Trophoblast cell (in vitro differentiated cells and primary cell): Measurements from ENCODE around the gene AMMECR1.

Source experiments
- DNase-seq, 2 donors: peaks; one replicate each; pipeline ENCODE4 v3.0.0-alpha.2; 2016
- H2AFZ ChIP-seq: 2 replicates; pipeline ENCODE4 v1.6.1; 2013; ENCODE audit warnings: low read length, moderate library complexity, mild to moderate bottlenecking; ENCODE audit not compliant: insufficient read depth, poor library complexity
- H2AK5ac ChIP-seq: 2 replicates; pipeline ENCODE4 v1.6.1; 2013; ENCODE audit warnings: mild to moderate bottlenecking, low read length
- H2BK120ac ChIP-seq: 2 replicates; pipeline ENCODE4 v1.6.1; 2013; ENCODE audit warnings: low read length, mild to moderate bottlenecking, moderate library complexity; ENCODE audit not compliant: insufficient read depth, poor library complexity
- H2BK12ac ChIP-seq: 2 replicates; pipeline ENCODE4 v1.6.1; 2013; ENCODE audit warnings: mild to moderate bottlenecking, low read length, moderate library complexity
- H2BK5ac ChIP-seq: 2 replicates; pipeline ENCODE4 v1.6.1; 2013; ENCODE audit warnings: low read length, low read depth, moderate library complexity, mild to moderate bottlenecking; ENCODE audit not compliant: poor library complexity
- H3K14ac ChIP-seq: 2 replicates; pipeline ENCODE4 v1.6.1; 2013; ENCODE audit warnings: mild to moderate bottlenecking, low read length
- H3K18ac ChIP-seq: 2 replicates; pipeline ENCODE4 v1.6.1; 2013; ENCODE audit warnings: mild to moderate bottlenecking, low read length
- H3K23ac ChIP-seq: 2 replicates; pipeline ENCODE4 v1.6.1; 2013; ENCODE audit warnings: low read length
- H3K27ac ChIP-seq: 2 replicates; pipeline ENCODE4 v1.5.1; 2013; ENCODE audit warnings: low read depth, mild to moderate bottlenecking, inconsistent platforms, low read length, moderate library complexity
- H3K27me3 ChIP-seq: 2 replicates; pipeline ENCODE4 v1.6.1; 2013; ENCODE audit warnings: inconsistent platforms, mild to moderate bottlenecking, low read length, moderate library complexity; ENCODE audit not compliant: insufficient read depth
- H3K36me3 ChIP-seq, 2 experiments: 1 replicate in 1 of 2; 2 replicates in 1 of 2; pipeline ENCODE4 v1.6.1; 2013; ENCODE audit warnings: low read length in 2 of 2, mild to moderate bottlenecking in 2 of 2, moderate library complexity in 1 of 2; ENCODE audit not compliant: insufficient read depth in 2 of 2, control insufficient read depth in 1 of 2
- H3K4ac ChIP-seq: 2 replicates; pipeline ENCODE4 v1.6.1; 2013; ENCODE audit warnings: low read depth, mild to moderate bottlenecking, low read length, moderate library complexity
- H3K4me1 ChIP-seq, 2 experiments: 1 replicate in 1 of 2; 2 replicates in 1 of 2; pipeline ENCODE4 v1.6.1; 2013; ENCODE audit warnings: low read length in 2 of 2, mild to moderate bottlenecking in 2 of 2, moderate library complexity in 1 of 2; ENCODE audit not compliant: insufficient read depth in 2 of 2, control insufficient read depth in 1 of 2
- H3K4me2 ChIP-seq: 2 replicates; pipeline ENCODE4 v1.6.1; 2013; ENCODE audit warnings: inconsistent platforms, mild to moderate bottlenecking, low read length, moderate library complexity
- H3K4me3 ChIP-seq: 2 replicates; pipeline ENCODE4 v1.5.1; 2013; ENCODE audit warnings: mild to moderate bottlenecking, low read depth, low read length, inconsistent platforms
- H3K79me1 ChIP-seq: one replicate; pipeline ENCODE4 v1.6.1; 2013; ENCODE audit warnings: low read length
- H3K79me2 ChIP-seq: 2 replicates; pipeline ENCODE4 v1.6.1; 2013; ENCODE audit warnings: low read length, mild to moderate bottlenecking; ENCODE audit not compliant: control insufficient read depth, insufficient read depth, poor library complexity
- H3K9ac ChIP-seq: 2 replicates; pipeline ENCODE4 v1.6.1; 2013; ENCODE audit warnings: mild to moderate bottlenecking, low read length
- H3K9me3 ChIP-seq: 2 replicates; pipeline ENCODE4 v1.6.1; 2013; ENCODE audit warnings: low read depth, mild to moderate bottlenecking, control low read depth, inconsistent platforms, low read length; ENCODE audit not compliant: insufficient read depth
- H4K12ac ChIP-seq: 2 replicates; pipeline ENCODE4 v1.6.1; 2013; ENCODE audit warnings: low read depth, mild to moderate bottlenecking, low read length, moderate library complexity
- H4K8ac ChIP-seq: 2 replicates; pipeline ENCODE4 v1.6.1; 2013; ENCODE audit warnings: low read depth, mild to moderate bottlenecking, low read length, moderate library complexity
- H4K91ac ChIP-seq: one replicate; pipeline ENCODE4 v1.6.1; 2013; ENCODE audit warnings: low read depth, mild to moderate bottlenecking, low read length, moderate library complexity
- WGBS: extraction: QIAGEN DNeasy Blood & Tissue Kit; methylation state at CpG from one replicate; pipeline ENCODE4 v1.1.7; 2013; ENCODE audit warnings: missing lambda C conversion rate; ENCODE audit not compliant: insufficient read length, insufficient coverage; ENCODE audit errors: extremely low coverage; 5-methylcytosine and 5-hydroxymethylcytosine counted together

The AMMECR1 gene

GRCh38 chrX:110208092-110208491 is 109.8 kb downstream of the AMMECR1 start:
- Histone ChIP-seq H2AK5ac (no peak overlapping the region), H2AFZ (no peak overlapping the region), H3K9ac (no peak overlapping the region), H4K8ac (no peak overlapping the region), H3K23ac (no peak overlapping the region), H3K4me2 (no peak overlapping the region), H3K18ac (no peak overlapping the region), H3K36me3 (no peaks in the 10 kb centered on the region), H3K4me1 (peaks cover 0 to 3% of the 10 kb centered on the region in 2 experiments), H3K4ac (no peak overlapping the region), H2BK12ac (no peak overlapping the region), H3K27ac (no peak overlapping the region), H3K79me1 (no peaks in the 10 kb centered on the region), H2BK5ac (no peak overlapping the region), H3K14ac (no peak overlapping the region), H3K79me2 (no peaks in the 10 kb centered on the region), H3K9me3 (no peaks in the 10 kb centered on the region), H2BK120ac (no peak overlapping the region), H3K4me3 (no peak overlapping the region), H4K12ac (no peak overlapping the region), H4K91ac (no peak overlapping the region), H3K27me3 (no peaks in the 10 kb centered on the region)
- WGBS, result no CpG with 5 or more reads among the region's 2 CpGs
- no peak for DNase-seq

DNA sequence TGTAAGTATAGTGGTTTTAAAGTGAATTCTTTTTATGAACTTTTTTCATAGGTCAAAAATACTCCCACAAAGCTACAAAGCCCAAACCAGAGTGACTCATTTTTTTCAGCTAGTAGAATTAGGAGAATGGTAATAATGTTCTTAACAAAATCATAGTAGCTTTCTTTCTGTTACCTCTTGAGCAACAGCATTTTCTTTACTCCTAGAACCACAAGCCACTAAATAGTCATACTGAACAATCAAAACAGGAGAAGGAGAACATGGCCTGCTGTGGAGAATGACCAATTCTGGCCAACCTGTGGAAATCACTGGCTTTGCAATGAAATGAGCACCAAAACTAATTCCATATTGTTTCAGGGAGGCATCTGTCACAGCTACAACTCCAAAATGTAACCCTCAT is 112.9 kb downstream of the AMMECR1 start:
- no peak overlapping the region for H3K9ac ChIP-seq
- H3K79me1 ChIP-seq, result no peaks in the 10 kb centered on the region
- no peak overlapping the region for H4K12ac ChIP-seq
- no peak overlapping the region for H3K4me2 ChIP-seq
- no peak overlapping the region for H2BK12ac ChIP-seq
- H3K79me2 ChIP-seq, result no peaks in the 10 kb centered on the region
- H2AFZ ChIP-seq, result no peak overlapping the region
- H3K14ac ChIP-seq, result no peak overlapping the region
- no peaks in the 10 kb centered on the region for H3K27me3 ChIP-seq
- no peak for DNase-seq
- no peak overlapping the region for H4K91ac ChIP-seq
- no peak overlapping the region for H3K23ac ChIP-seq
- no peak overlapping the region for H3K27ac ChIP-seq
- no peak overlapping the region for H3K4ac ChIP-seq
- no peak overlapping the region for H2AK5ac ChIP-seq
- H2BK120ac ChIP-seq, result no peak overlapping the region
- no peaks in the 10 kb centered on the region for H3K36me3 ChIP-seq
- H3K4me1 ChIP-seq, result no peaks in the 10 kb centered on the region
- H3K4me3 ChIP-seq, result no peak overlapping the region
- no peak overlapping the region for H2BK5ac ChIP-seq
- no peak overlapping the region for H4K8ac ChIP-seq
- no peaks in the 10 kb centered on the region for H3K9me3 ChIP-seq
- H3K18ac ChIP-seq, result no peak overlapping the region

GRCh38 chrX:110201799-110202198 is 116.1 kb downstream of the AMMECR1 start:
- Histone ChIP-seq H2BK120ac (no peak overlapping the region), H3K18ac (no peak overlapping the region), H3K27ac (no peak overlapping the region), H3K4me2 (no peak overlapping the region), H2BK5ac (no peak overlapping the region), H3K36me3 (no peaks in the 10 kb centered on the region), H3K4ac (no peak overlapping the region), H3K4me1 (no peaks in the 10 kb centered on the region), H3K79me2 (no peaks in the 10 kb centered on the region), H3K23ac (no peak overlapping the region), H3K9ac (no peak overlapping the region), H3K4me3 (no peak overlapping the region), H3K79me1 (no peaks in the 10 kb centered on the region), H2AK5ac (no peak overlapping the region), H4K91ac (no peak overlapping the region), H3K27me3 (no peaks in the 10 kb centered on the region), H4K12ac (no peak overlapping the region), H3K14ac (no peak overlapping the region), H3K9me3 (no peaks in the 10 kb centered on the region), H2AFZ (no peak overlapping the region), H4K8ac (no peak overlapping the region), H2BK12ac (no peak overlapping the region)
- no CpG with 5 or more reads among the region's 3 CpGs for WGBS
- DNase-seq, result no peak

GRCh38 chrX:110194977-110195376 is 122.9 kb downstream of the AMMECR1 start:
- no CpG with 5 or more reads among the region's 3 CpGs for WGBS
- DNase-seq, result no peak
- no peak overlapping the region for H3K23ac ChIP-seq

More at GRCh38 chrX:110194977-110195376, 122.9 kb downstream of the AMMECR1 start:
- Histone ChIP-seq H2BK5ac (no peak overlapping the region), H3K9ac (no peak overlapping the region), H3K27me3 (no peaks in the 10 kb centered on the region), H3K4me1 (no peaks in the 10 kb centered on the region), H3K27ac (no peak overlapping the region), H2BK12ac (no peak overlapping the region), H3K79me1 (no peaks in the 10 kb centered on the region), H3K36me3 (no peaks in the 10 kb centered on the region), H3K4me2 (no peak overlapping the region), H3K9me3 (no peaks in the 10 kb centered on the region), H3K14ac (no peak overlapping the region), H3K79me2 (no peaks in the 10 kb centered on the region), H2AFZ (no peak overlapping the region), H3K4ac (no peak overlapping the region), H2AK5ac (no peak overlapping the region), H2BK120ac (no peak overlapping the region), H3K4me3 (no peak overlapping the region), H4K8ac (no peak overlapping the region), H4K12ac (no peak overlapping the region), H3K18ac (no peak overlapping the region), H4K91ac (no peak overlapping the region)
